GM23338 (cell line): Measurements from ENCODE around the gene MAN2B2. TPM values are rescaled to one million over a fixed set of nuclear protein-coding genes. Genes with fewer than 3 reads are reported as not detected.
A peak's percentile ranks its signal among the peaks of the same experiment; 100 is the strongest.

Experiments used
- ATAC-seq: fragments of 200-7000 bp; cut with Tn5 transposase; 3 replicates; pipeline ENCODE4 v1.9.1; 2020
- DNase-seq: peaks from one replicate; pipeline ENCODE4 v3.0.0-alpha.2; 2015; ENCODE audit warnings: low spot score
- H2AFZ ChIP-seq: fragments of 200-600 bp; sonication (generic); 2 replicates; pipeline ENCODE4 v1.8.0; 2016; ENCODE audit warnings: antibody characterized with exemption, mild to moderate bottlenecking, moderate library complexity
- H3F3A ChIP-seq: fragments of 200-600 bp; sonication (generic); replicated peaks from 2 replicates; pipeline ENCODE4 v1.8.0; 2017; ENCODE audit warnings: antibody characterized with exemption, mixed run types, low read depth
- H3K27ac ChIP-seq: fragments of 200-600 bp; sonication (generic); 2 replicates; pipeline ENCODE4 v1.6.1; 2016; ENCODE audit warnings: low read depth
- H3K27me3 ChIP-seq: fragments of 200-600 bp; sonication (generic); 2 replicates; pipeline ENCODE4 v1.8.0; 2016; ENCODE audit warnings: mild to moderate bottlenecking, mixed run types, moderate library complexity; ENCODE audit not compliant: insufficient read depth
- H3K36me3 ChIP-seq: fragments of 200-600 bp; sonication (generic); 2 replicates; pipeline ENCODE4 v1.8.0; 2016; ENCODE audit warnings: mild to moderate bottlenecking; ENCODE audit not compliant: insufficient read depth
- H3K4me1 ChIP-seq: fragments of 200-600 bp; sonication (generic); 2 replicates; pipeline ENCODE4 v1.8.0; 2016; ENCODE audit warnings: mild to moderate bottlenecking, moderate library complexity; ENCODE audit not compliant: insufficient read depth
- H3K4me2 ChIP-seq: fragments of 200-600 bp; sonication (generic); 2 replicates; pipeline ENCODE4 v1.7.1; 2017; ENCODE audit warnings: mixed run types
- H3K4me3 ChIP-seq: fragments of 200-600 bp; sonication (generic); 2 replicates; pipeline ENCODE4 v1.6.1; 2016; ENCODE audit warnings: mixed run types
- H3K79me2 ChIP-seq: fragments of 200-600 bp; sonication (generic); replicated peaks from 2 replicates; pipeline ENCODE4 v1.8.0; 2017; ENCODE audit warnings: mild to moderate bottlenecking; ENCODE audit not compliant: insufficient read depth
- H3K9me2 ChIP-seq: fragments of 200-600 bp; sonication (generic); 2 replicates; pipeline ENCODE4 v1.8.0; 2017; ENCODE audit not compliant: insufficient read depth
- H4K20me1 ChIP-seq: fragments of 200-600 bp; sonication (generic); replicated peaks from 2 replicates; pipeline ENCODE4 v1.8.0; 2017; ENCODE audit warnings: mild to moderate bottlenecking; ENCODE audit not compliant: insufficient read depth
- H3K27ac Mint-ChIP-seq: 2 replicates; pipeline ENCODE4 v1.8.0; 2020; ENCODE audit warnings: inconsistent platforms, mild to moderate bottlenecking, moderate library complexity, mixed read lengths
- H3K27me3 Mint-ChIP-seq: 3 replicates; pipeline ENCODE4 v1.8.0; 2022; ENCODE audit warnings: low read depth, mild to moderate bottlenecking, moderate library complexity, mixed read lengths, inconsistent platforms; ENCODE audit not compliant: insufficient read depth, poor library complexity
- H3K36me3 Mint-ChIP-seq: 3 replicates; pipeline ENCODE4 v1.8.0; 2021; ENCODE audit warnings: low read depth, mild to moderate bottlenecking, inconsistent platforms, moderate library complexity, mixed read lengths
- H3K4me1 Mint-ChIP-seq: 3 replicates; pipeline ENCODE4 v1.8.0; 2020; ENCODE audit warnings: mild to moderate bottlenecking, inconsistent platforms, mixed read lengths
- H3K4me3 Mint-ChIP-seq: 3 replicates; pipeline ENCODE4 v1.8.0; 2021; ENCODE audit warnings: moderate library complexity, mild to moderate bottlenecking, inconsistent platforms, mixed read lengths
- H3K9me3 Mint-ChIP-seq: 3 replicates; pipeline ENCODE4 v1.8.0; 2020; ENCODE audit warnings: moderate library complexity, mild to moderate bottlenecking, inconsistent platforms, mixed read lengths
- CREB1 ChIP-seq: fragments of 250-450 bp; sonication (Bioruptor Pico); IDR thresholded peaks from 2 replicates; pipeline ENCODE4 v1.5.0; 2020; ENCODE audit warnings: low read depth, mild to moderate bottlenecking, moderate library complexity
- CTCF ChIP-seq, 2 experiments: fragments of 200-600 bp in 1 of 2; sonication (generic) in 1 of 2; conservative IDR thresholded peaks; 2 replicates each; pipeline versions ENCODE4 v1.5.1 to v1.6.1; 2016 to 2017; ENCODE audit warnings: antibody characterized with exemption in 2 of 2, low read depth in 2 of 2, mild to moderate bottlenecking in 2 of 2, moderate library complexity in 1 of 2
- ETS1 ChIP-seq: IDR thresholded peaks from 2 replicates; pipeline ENCODE4 v1.6.1; 2016; ENCODE audit warnings: antibody characterized with exemption
- EZH2phosphoT487 ChIP-seq: fragments of 200-600 bp; sonication (generic); IDR thresholded peaks from one replicate; pipeline ENCODE4 v1.8.1; 2018; ENCODE audit warnings: antibody characterized with exemption; ENCODE audit not compliant: unreplicated experiment
- NANOG ChIP-seq: IDR thresholded peaks from 2 replicates; pipeline ENCODE4 v1.6.1; 2016; ENCODE audit warnings: antibody characterized with exemption, borderline replicate concordance
- REST ChIP-seq: IDR thresholded peaks from one replicate; pipeline ENCODE4 v1.6.1; 2018; ENCODE audit warnings: antibody characterized with exemption; ENCODE audit not compliant: unreplicated experiment
- STAT1 ChIP-seq: IDR thresholded peaks from one replicate; pipeline ENCODE4 v1.6.1; 2016; ENCODE audit warnings: antibody characterized with exemption; ENCODE audit not compliant: unreplicated experiment
- ZNF331 ChIP-seq: fragments of 250-450 bp; sonication (Bioruptor Pico); IDR thresholded peaks from 2 replicates; pipeline ENCODE4 v1.5.0; 2020; ENCODE audit warnings: low read depth, mild to moderate bottlenecking, moderate library complexity
- polyA plus RNA-seq: library from polyadenylated mRNA; unstranded; fragments of >200 nt; fragmentation: Nextera tagmentation; extraction: Ambion mirVana; gene quantifications from 2 replicates; pipeline ENCODE4 v1.2.1, GENCODE V29; 2016
- total RNA-seq: library from RNA; depleted of rRNA; stranded (reverse); fragments of >200 nt; shearing (Covaris generic); gene quantifications from 2 replicates; pipeline ENCODE4 v1.2.3, GENCODE V29; 2014

MAN2B2 gene
- total and polyA plus RNA-seq, 2 experiments from 2014 or later, result 1.6 to 6.9 TPM

- no peak overlapping the region for H3K4me3 ChIP-seq
- peaks cover 20% of the 10 kb centered on the region for H3K27me3 ChIP-seq
- no peak overlapping the region for H2AFZ ChIP-seq
- H3K79me2 ChIP-seq, result no peaks in the 10 kb centered on the region
- DNase-seq, result no peak
- Mint-ChIP-seq H3K27ac (no peak overlapping the region), H3K4me1 (no peaks in the 10 kb centered on the region; the same call in 2 of the 3 replicates), H3K36me3 (no peaks in the 10 kb centered on the region; the same call in 2 of the 3 replicates), H3K4me3 (no peak overlapping the region), H3K27me3 (peaks cover 15% of the 10 kb centered on the region), H3K9me3 (no peaks in the 10 kb centered on the region; the same call in 2 of the 3 replicates)
- H3K27ac ChIP-seq, result no peak overlapping the region
- H3K4me2 ChIP-seq, result no peak overlapping the region
- no peak for TF ChIP-seq STAT1
- no peak for TF ChIP-seq NANOG
- no peak for TF ChIP-seq REST
- TF ChIP-seq ZNF331 (CRISPR knock-in tag), result no peak
- no peak for TF ChIP-seq CREB1 (CRISPR knock-in tag)
- TF ChIP-seq ETS1, result no peak
- TF ChIP-seq EZH2phosphoT487, result no peak
- H3F3A ChIP-seq, result no peaks in the 10 kb centered on the region
- ATAC-seq, result no peak
- no peaks in the 10 kb centered on the region for H3K36me3 ChIP-seq
- no peaks in the 10 kb centered on the region for H4K20me1 ChIP-seq
- peaks cover 3% of the 10 kb centered on the region; the same call in 1 of the 2 replicates for H3K4me1 ChIP-seq
- H3K9me2 ChIP-seq, result no peaks in the 10 kb centered on the region
These were observed 1.4 kb upstream of the MAN2B2 start for GRCh38 chr4:6573551-6573950.

- Histone ChIP-seq H2AFZ (peak overlapping the region; percentile 97), H3K4me2 (peak overlapping the region; percentile 92), H3K4me1 (peaks cover 3% of the 10 kb centered on the region; the same call in 1 of the 2 replicates), H3K9me2 (no peaks in the 10 kb centered on the region), H3K27me3 (peaks cover 20% of the 10 kb centered on the region), H3F3A (no peaks in the 10 kb centered on the region), H3K36me3 (no peaks in the 10 kb centered on the region), H4K20me1 (no peaks in the 10 kb centered on the region), H3K4me3 (peak overlapping the region; percentile 87), H3K27ac (no peak overlapping the region), H3K79me2 (no peaks in the 10 kb centered on the region)
- H3K36me3 Mint-ChIP-seq, result peaks cover 4% of the 10 kb centered on the region
- ATAC-seq (peak; percentile 20), DNase-seq (peak; percentile 19)
- H3K27ac Mint-ChIP-seq, result no peak overlapping the region
- H3K9me3 Mint-ChIP-seq, result no peaks in the 10 kb centered on the region; the same call in 2 of the 3 replicates
- peak overlapping the region; percentile 86 for H3K4me3 Mint-ChIP-seq
- H3K4me1 Mint-ChIP-seq, result no peaks in the 10 kb centered on the region; the same call in 2 of the 3 replicates
- TF ChIP-seq CTCF (conservative IDR thresholded peaks at IDR 0.05; ENCODE audit: low read depth in 2 of 2), result peak in 1 of 2 experiments; percentile 39; a peak in 2 of 4 replicates
- no peak for TF ChIP-seq ZNF331 (CRISPR knock-in tag)
- peaks cover 12% of the 10 kb centered on the region for H3K27me3 Mint-ChIP-seq
These were observed 823 bp upstream of the MAN2B2 start for GRCh38 chr4:6573986-6574746.
